Erythroblast (primary cell): Measurements from ENCODE around the gene PRPF6.

Experiments used
- GATA1 ChIP-seq: IDR thresholded peaks from 2 replicates; pipeline ENCODE4 v1.6.1; 2011; ENCODE audit warnings: low read depth, mild to moderate bottlenecking, control low read depth, low read length, moderate library complexity
- POLR2A ChIP-seq: IDR thresholded peaks from 2 replicates; pipeline ENCODE4 v1.6.1; 2011; ENCODE audit warnings: mild to moderate bottlenecking, low read length

DNA sequence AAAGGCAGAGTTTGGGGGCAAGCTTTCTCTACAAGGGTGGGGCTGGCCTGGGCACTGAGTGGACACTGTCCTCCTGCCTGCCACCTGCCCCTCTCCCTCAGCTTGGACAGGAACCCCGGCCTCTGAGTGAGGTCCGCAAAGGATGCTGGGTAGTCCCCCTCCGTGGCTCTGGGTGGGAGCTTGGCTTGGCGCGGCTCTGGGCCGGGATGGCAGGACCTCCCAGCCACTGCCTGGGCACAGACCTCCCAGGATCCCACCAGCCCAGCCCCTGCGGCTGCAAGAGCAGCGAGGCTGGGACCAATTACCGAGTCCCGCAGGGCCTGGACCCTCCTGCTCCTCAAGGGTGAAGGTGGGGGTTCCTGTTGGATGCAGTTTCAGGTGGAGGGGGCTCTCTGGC is 71.4 kb downstream of the PRPF6 start:
- no peak for TF ChIP-seq POLR2A
- TF ChIP-seq GATA1: no peak
